H9 (cell line): Measurements from ENCODE around the gene DCLRE1B. TPM values are rescaled to one million over a fixed set of nuclear protein-coding genes. Genes with fewer than 3 reads are reported as not detected.

Experiments
- DNase-seq: peaks from one replicate; pipeline ENCODE4 v3.0.0-alpha.2; 2017
- H2AFZ ChIP-seq: one replicate; pipeline ENCODE4 v1.6.1; 2013; ENCODE audit warnings: mild to moderate bottlenecking, low read length, control low read depth, moderate library complexity
- H2AK5ac ChIP-seq: 2 replicates; pipeline ENCODE4 v1.6.1; 2013; ENCODE audit warnings: low read length, control low read depth, mixed read lengths; ENCODE audit not compliant: insufficient read length
- H2BK120ac ChIP-seq: one replicate; pipeline ENCODE4 v1.6.1; 2013; ENCODE audit warnings: low read depth, mild to moderate bottlenecking, low read length, control low read depth, inconsistent platforms; ENCODE audit not compliant: poor library complexity, severe bottlenecking
- H2BK12ac ChIP-seq: 2 replicates; pipeline ENCODE4 v1.6.1; 2013; ENCODE audit warnings: low read length, control low read depth, mixed read lengths, low read depth; ENCODE audit not compliant: insufficient read length
- H2BK15ac ChIP-seq: 2 replicates; pipeline ENCODE4 v1.6.1; 2013; ENCODE audit warnings: low read depth, low read length, control low read depth
- H2BK20ac ChIP-seq: one replicate; pipeline ENCODE4 v1.6.1; 2013; ENCODE audit warnings: low read depth, mild to moderate bottlenecking, low read length, control low read depth, inconsistent platforms; ENCODE audit not compliant: poor library complexity, severe bottlenecking
- H2BK5ac ChIP-seq: 2 replicates; pipeline ENCODE4 v1.6.1; 2013; ENCODE audit warnings: low read length, control low read depth, mixed read lengths; ENCODE audit not compliant: insufficient read length
- H3K14ac ChIP-seq: 2 replicates; pipeline ENCODE4 v1.6.1; 2013; ENCODE audit warnings: low read length, control low read depth; ENCODE audit not compliant: insufficient read depth
- H3K18ac ChIP-seq: 2 replicates; pipeline ENCODE4 v1.6.1; 2013; ENCODE audit warnings: low read depth, mild to moderate bottlenecking, mixed read lengths, low read length, control low read depth; ENCODE audit not compliant: insufficient read length
- H3K23ac ChIP-seq: 2 replicates; pipeline ENCODE4 v1.6.1; 2013; ENCODE audit warnings: low read length, control low read depth, mixed read lengths, low read depth; ENCODE audit not compliant: insufficient read length
- H3K23me2 ChIP-seq: 2 replicates; pipeline ENCODE4 v1.6.1; 2013; ENCODE audit warnings: low read depth, mild to moderate bottlenecking, mixed read lengths, low read length, control low read depth; ENCODE audit not compliant: insufficient read length, poor library complexity, severe bottlenecking
- H3K27ac ChIP-seq: 2 replicates; pipeline ENCODE4 v1.5.1; 2013; ENCODE audit warnings: low read length, control low read depth, mixed read lengths, low read depth; ENCODE audit not compliant: insufficient read length
- H3K27me3 ChIP-seq: 2 replicates; pipeline ENCODE4 v1.6.1; 2013; ENCODE audit warnings: low read length, control low read depth, inconsistent platforms; ENCODE audit not compliant: insufficient read depth
- H3K4ac ChIP-seq: 2 replicates; pipeline ENCODE4 v1.6.1; 2013; ENCODE audit warnings: low read depth, mild to moderate bottlenecking, control low read depth, inconsistent platforms, low read length, moderate library complexity
- H3K4me1 ChIP-seq: 2 replicates; pipeline ENCODE4 v1.6.1; 2013; ENCODE audit warnings: low read length, control low read depth, inconsistent platforms; ENCODE audit not compliant: insufficient read depth
- H3K4me2 ChIP-seq: 2 replicates; pipeline ENCODE4 v1.6.1; 2013; ENCODE audit warnings: low read length, control low read depth, mixed read lengths; ENCODE audit not compliant: insufficient read length, insufficient read depth
- H3K56ac ChIP-seq: 2 replicates; pipeline ENCODE4 v1.6.1; 2013; ENCODE audit warnings: low read depth, mild to moderate bottlenecking, mixed read lengths, low read length, control low read depth; ENCODE audit not compliant: insufficient read length
- H3K79me1 ChIP-seq: 2 replicates; pipeline ENCODE4 v1.6.1; 2013; ENCODE audit warnings: low read depth, mild to moderate bottlenecking, moderate library complexity, low read length, control low read depth, inconsistent platforms; ENCODE audit not compliant: insufficient read depth, poor library complexity, severe bottlenecking
- H3K79me2 ChIP-seq: 2 replicates; pipeline ENCODE4 v1.6.1; 2013; ENCODE audit warnings: low read length, control low read depth, inconsistent platforms; ENCODE audit not compliant: insufficient read depth
- H3K9ac ChIP-seq: 2 replicates; pipeline ENCODE4 v1.6.1; 2013; ENCODE audit warnings: low read length, control low read depth, mixed read lengths; ENCODE audit not compliant: insufficient read length; ENCODE audit errors: extremely low read depth
- H3K9me3 ChIP-seq: one replicate; pipeline ENCODE4 v1.6.1; 2013; ENCODE audit warnings: low read depth, low read length, inconsistent platforms; ENCODE audit not compliant: control insufficient read depth
- H3T11ph ChIP-seq: one replicate; pipeline ENCODE4 v1.6.1; 2013; ENCODE audit warnings: mild to moderate bottlenecking, low read length, control low read depth, inconsistent platforms
- H4K20me1 ChIP-seq: one replicate; pipeline ENCODE4 v1.6.1; 2013; ENCODE audit not compliant: control insufficient read depth, insufficient read length, insufficient read depth
- H4K5ac ChIP-seq: 2 replicates; pipeline ENCODE4 v1.6.1; 2013; ENCODE audit warnings: low read depth, mild to moderate bottlenecking, mixed read lengths, low read length, control low read depth; ENCODE audit not compliant: insufficient read length
- H4K8ac ChIP-seq: replicated peaks from 2 replicates; pipeline ENCODE4 v1.6.1; 2013; ENCODE audit warnings: low read length, control low read depth, mixed read lengths, low read depth; ENCODE audit not compliant: insufficient read length
- H4K91ac ChIP-seq: 2 replicates; pipeline ENCODE4 v1.6.1; 2013; ENCODE audit warnings: low read depth, mild to moderate bottlenecking, moderate library complexity, mixed read lengths, low read length, control low read depth; ENCODE audit not compliant: insufficient read length
- H3K27ac Mint-ChIP-seq, 3 experiments: 2 replicates in 2 of 3; 3 replicates in 1 of 3; pipeline ENCODE4 v1.8.0; 2020 to 2021; ENCODE audit warnings: mixed read lengths in 3 of 3, mild to moderate bottlenecking in 1 of 3, moderate library complexity in 1 of 3
- H3K27me3 Mint-ChIP-seq: 2 replicates; pipeline ENCODE4 v1.8.0; 2021; ENCODE audit warnings: low read depth, mild to moderate bottlenecking, moderate library complexity, mixed read lengths
- H3K36me3 Mint-ChIP-seq, 3 experiments: 2 replicates in 2 of 3; 3 replicates in 1 of 3; pipeline ENCODE4 v1.8.0; 2020 to 2021; ENCODE audit warnings: low read depth in 3 of 3, mixed read lengths in 3 of 3; ENCODE audit not compliant: insufficient read depth in 1 of 3
- H3K4me1 Mint-ChIP-seq, 2 experiments: 2 replicates each; pipeline ENCODE4 v1.8.0; 2020; ENCODE audit warnings: mixed read lengths in 2 of 2
- H3K4me3 Mint-ChIP-seq, 2 experiments: 2 replicates in 1 of 2; 3 replicates in 1 of 2; pipeline ENCODE4 v1.8.0; 2020 to 2021; ENCODE audit warnings: mild to moderate bottlenecking in 2 of 2, mixed read lengths in 2 of 2, moderate library complexity in 1 of 2
- H3K9me3 Mint-ChIP-seq, 2 experiments: 2 replicates in 1 of 2; 3 replicates in 1 of 2; pipeline ENCODE4 v1.8.0; 2020; ENCODE audit warnings: mild to moderate bottlenecking in 2 of 2, mixed read lengths in 2 of 2, moderate library complexity in 1 of 2
- WGBS: extraction: QIAGEN DNeasy Blood & Tissue Kit; methylation state at CpG from one replicate; pipeline ENCODE4 v1.1.7; 2013; ENCODE audit warnings: missing lambda C conversion rate, low lambda C conversion rate, mixed read lengths; ENCODE audit not compliant: insufficient read length; ENCODE audit errors: extremely low coverage; 5-methylcytosine and 5-hydroxymethylcytosine counted together
- total RNA-seq: library from RNA; stranded (reverse); gene quantifications from 2 replicates; pipeline ENCODE4 v1.2.1, GENCODE V29; 2021
- TF ChIP-seq, protein P1 (sequence below): fragments of 200-600 bp; sonication (generic); conservative IDR thresholded peaks from 3 replicates; pipeline ENCODE4 v1.8.0; 2021; ENCODE audit warnings: antibody characterized with exemption, mild to moderate bottlenecking

Gene DCLRE1B
- total RNA-seq, 1 experiment from 2014 or later: 13.4 TPM

GRCh38 chr1:113875714-113876113 lies 29.4 kb upstream of the DCLRE1B start:
- Histone ChIP-seq H3K18ac (no peak overlapping the region), H2BK120ac (no peak overlapping the region), H3K4me1 (no peaks in the 10 kb centered on the region), H2BK20ac (no peak overlapping the region), H4K5ac (no peak overlapping the region), H3K79me2 (no peaks in the 10 kb centered on the region), H4K91ac (no peak overlapping the region), H3K23ac (no peak overlapping the region), H3K79me1 (no peaks in the 10 kb centered on the region), H2AK5ac (no peak overlapping the region), H2BK15ac (no peak overlapping the region), H2BK12ac (no peak overlapping the region), H3K23me2 (no peaks in the 10 kb centered on the region), H4K20me1 (no peaks in the 10 kb centered on the region), H3K56ac (no peak overlapping the region), H3K4ac (no peak overlapping the region), H3K9ac (no peak overlapping the region), H3K9me3 (no peaks in the 10 kb centered on the region), H2AFZ (no peak overlapping the region), H4K8ac (no peak overlapping the region), H3K27ac (no peak overlapping the region), H2BK5ac (no peak overlapping the region), H3T11ph (no peak overlapping the region), H3K4me2 (no peak overlapping the region), H3K14ac (no peak overlapping the region), H3K27me3 (no peaks in the 10 kb centered on the region)
- Mint-ChIP-seq H3K9me3 (no peaks in the 10 kb centered on the region), H3K4me3 (no peak overlapping the region), H3K4me1 (peaks cover 5 to 12% of the 10 kb centered on the region in 2 experiments), H3K27me3 (no peaks in the 10 kb centered on the region), H3K27ac (no peak overlapping the region), H3K36me3 (no peaks in the 10 kb centered on the region)
- WGBS: no CpG with 5 or more reads among the region's 2 CpGs
- TF ChIP-seq, protein P1, sequence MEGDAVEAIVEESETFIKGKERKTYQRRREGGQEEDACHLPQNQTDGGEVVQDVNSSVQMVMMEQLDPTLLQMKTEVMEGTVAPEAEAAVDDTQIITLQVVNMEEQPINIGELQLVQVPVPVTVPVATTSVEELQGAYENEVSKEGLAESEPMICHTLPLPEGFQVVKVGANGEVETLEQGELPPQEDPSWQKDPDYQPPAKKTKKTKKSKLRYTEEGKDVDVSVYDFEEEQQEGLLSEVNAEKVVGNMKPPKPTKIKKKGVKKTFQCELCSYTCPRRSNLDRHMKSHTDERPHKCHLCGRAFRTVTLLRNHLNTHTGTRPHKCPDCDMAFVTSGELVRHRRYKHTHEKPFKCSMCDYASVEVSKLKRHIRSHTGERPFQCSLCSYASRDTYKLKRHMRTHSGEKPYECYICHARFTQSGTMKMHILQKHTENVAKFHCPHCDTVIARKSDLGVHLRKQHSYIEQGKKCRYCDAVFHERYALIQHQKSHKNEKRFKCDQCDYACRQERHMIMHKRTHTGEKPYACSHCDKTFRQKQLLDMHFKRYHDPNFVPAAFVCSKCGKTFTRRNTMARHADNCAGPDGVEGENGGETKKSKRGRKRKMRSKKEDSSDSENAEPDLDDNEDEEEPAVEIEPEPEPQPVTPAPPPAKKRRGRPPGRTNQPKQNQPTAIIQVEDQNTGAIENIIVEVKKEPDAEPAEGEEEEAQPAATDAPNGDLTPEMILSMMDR: no peak
- DNase-seq: no peak
